Measurements from ENCODE around the gene REV1.

REV1 gene

GRCh38 chr2:99448556-99448955, 41.3 kb downstream of the REV1 start:
- DNase-seq (ENCODE audit: low read depth): no peak

GRCh38 chr2:99445065-99445464, 44.8 kb downstream of the REV1 start:
- no peak for DNase-seq (ENCODE audit: low read depth)

DNA sequence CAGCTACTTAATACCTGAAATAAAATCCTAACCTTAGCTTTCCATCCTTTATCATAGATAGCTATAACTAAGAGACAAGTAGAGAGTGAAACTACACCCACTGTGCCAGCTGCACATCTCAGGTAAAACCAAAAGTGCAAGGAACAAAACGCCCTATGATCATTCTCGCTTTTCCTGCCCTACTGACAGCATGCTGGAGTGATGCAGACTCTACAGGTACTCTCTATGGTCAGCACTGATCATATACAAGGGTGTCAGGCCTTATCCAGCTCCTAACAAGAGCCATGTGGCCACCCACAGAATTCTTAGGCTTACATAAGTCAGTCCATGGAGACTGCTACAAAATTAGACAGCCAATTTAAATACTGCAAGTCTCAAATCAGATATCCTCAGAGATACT, 45.6 kb downstream of the REV1 start:
- no peak for DNase-seq (ENCODE audit: low read depth)

GRCh38 chr2:99442837-99443236, 47.0 kb downstream of the REV1 start:
- DNase-seq (ENCODE audit: low read depth): no peak

DNA sequence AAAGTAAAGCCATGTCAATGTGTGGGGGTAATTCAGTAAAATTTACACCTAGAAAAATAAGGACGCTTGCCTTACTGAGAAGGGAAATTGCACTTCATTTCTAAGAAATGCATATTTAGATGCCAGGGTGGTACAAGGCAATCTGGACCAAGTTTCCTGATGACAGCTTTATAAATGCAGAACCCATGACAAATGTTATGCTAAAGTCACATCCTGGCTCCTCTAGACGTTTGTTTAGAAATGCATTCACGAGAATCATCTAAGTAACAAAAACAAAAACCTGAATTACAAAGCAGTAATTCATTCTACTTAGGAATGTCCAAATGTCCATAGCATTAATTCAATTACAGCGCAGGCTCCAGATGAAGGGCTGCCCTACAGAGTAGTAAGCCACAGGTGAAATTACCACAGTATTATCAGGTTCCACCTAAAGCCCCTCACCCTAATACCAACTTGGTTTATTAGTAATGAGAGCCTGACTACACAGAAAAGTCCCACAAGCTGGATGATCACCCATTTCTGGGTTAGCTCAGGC, 49.8 kb downstream of the REV1 start:
- no peak for DNase-seq (ENCODE audit: low read depth)

DNA sequence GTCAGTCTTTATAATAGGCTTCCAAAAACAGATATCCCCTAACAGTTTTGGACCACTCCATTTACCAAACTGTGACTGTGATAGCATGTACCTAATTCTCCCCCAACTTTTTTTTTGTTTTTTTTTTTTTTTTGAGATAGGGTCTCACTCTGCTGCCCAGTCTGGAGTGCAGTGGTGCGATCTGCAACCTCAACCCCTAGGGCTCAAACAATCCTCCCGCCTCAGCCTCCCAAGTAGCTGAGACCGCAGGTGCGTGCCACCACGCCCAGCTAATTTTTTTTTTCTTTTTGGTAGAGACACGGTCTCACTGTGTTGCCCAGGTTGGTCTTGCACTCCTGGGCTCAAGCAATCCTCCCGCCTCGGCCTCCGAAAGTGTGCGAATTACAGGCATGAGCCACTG, 52.9 kb downstream of the REV1 start:
- no peak for DNase-seq (ENCODE audit: low read depth)

GRCh38 chr2:99433340-99433739, 56.5 kb downstream of the REV1 start:
- no peak for DNase-seq (ENCODE audit: low read depth)

DNA sequence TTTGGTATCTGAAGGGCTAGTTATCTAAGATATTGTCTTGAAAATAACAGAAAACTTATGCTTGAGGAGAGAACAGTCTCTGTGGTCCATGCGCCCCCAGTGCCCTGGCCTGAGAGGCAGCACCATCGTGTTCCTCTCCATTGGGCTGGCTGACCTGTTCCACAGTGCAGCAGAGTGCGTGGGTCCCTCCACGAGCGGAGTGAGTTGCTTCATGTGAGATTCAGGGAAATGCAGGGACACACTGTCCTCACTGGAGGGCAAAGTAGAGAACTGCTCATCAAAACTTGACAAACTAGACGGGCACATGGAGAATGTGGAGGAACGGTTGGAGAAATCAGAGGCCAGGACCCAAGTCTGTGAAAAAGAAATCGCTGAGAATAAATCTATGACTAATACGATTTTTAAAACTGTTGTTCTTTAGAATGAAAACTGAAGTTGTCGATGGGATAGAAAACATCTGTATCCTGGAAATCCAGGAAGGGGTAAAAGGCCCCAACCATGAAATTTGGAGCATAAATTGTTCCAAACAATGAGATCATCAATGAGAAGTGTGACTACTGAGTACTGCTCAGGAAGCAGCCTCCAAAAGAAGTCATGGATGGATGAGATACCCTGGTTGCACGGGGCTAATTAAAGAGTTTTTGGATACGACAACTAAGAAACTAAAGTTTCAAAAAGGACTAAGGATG, 58.1 kb downstream of the REV1 start:
- no peak for DNase-seq (ENCODE audit: low read depth)

DNA sequence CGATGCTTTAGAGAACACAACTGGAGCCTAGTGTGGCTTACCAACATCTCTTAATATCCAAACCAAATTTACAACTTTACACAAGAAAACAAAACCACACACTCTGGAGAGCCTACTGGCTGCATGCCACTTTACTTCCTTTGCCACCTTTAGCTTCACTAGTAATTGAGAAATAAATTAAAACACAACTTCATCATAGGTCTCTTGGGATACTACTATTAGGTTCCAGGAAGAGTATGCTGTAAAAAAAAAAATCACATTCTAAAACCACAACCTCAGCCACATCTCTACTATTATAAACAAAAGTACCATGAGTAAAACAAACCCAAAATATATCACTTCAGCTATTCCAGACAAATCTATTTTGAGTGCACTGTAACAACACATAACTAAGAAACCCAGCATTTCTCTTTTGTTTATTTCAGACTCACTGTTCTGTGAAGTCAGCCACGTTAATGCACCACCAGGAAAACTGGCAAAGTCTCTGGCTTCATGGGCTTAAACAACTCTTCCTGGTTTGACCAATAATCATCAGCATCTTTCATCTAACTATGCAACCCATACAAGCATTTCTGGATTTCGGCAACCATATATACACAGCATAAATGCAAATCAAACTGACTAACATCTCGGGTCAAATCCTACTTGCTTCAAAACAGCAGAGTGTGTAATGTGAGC, 59.1 kb downstream of the REV1 start:
- DNase-seq (ENCODE audit: low read depth): no peak

GRCh38 chr2:99425022-99425421, 64.8 kb downstream of the REV1 start:
- DNase-seq (ENCODE audit: low read depth): no peak

DNA sequence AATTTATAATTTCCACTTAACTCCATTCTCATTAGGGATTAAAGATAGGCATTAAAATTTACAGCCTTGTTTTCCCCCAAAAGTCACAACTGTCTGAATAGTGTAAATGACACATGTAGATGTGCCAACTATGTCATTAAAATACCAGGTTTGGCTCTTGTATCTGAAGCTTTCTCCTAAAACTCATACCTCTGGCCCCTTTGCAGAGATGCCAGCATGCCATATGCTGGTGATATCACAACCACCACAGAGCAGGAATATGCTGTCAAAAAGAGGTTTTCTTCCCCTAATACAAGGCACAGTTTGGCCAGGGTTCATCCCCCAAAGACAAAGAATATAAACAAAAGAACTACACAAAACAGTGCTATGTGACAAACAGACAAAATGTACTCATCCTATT, 65.4 kb downstream of the REV1 start:
- DNase-seq (ENCODE audit: low read depth): no peak

DNA sequence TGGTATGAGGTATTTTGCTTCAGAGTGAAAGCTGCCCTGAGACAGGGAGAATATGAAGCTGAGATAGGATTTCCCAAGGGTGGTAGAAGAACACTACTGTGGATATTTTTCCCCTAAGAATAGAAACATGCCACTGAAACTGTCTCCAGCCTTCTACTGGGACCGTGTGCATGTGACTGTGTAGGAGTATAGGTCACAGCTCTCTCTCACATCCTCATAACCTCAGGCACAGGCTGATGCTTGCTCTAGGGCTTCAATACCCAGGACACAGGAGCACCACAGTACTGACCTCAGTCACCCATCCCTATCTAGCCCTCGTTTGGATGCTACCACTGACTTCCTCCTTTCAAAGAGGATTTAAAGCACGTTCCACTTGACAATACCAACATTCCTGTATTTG, 67.2 kb downstream of the REV1 start:
- no peak for DNase-seq (ENCODE audit: low read depth)

GRCh38 chr2:99421469-99421868, 68.3 kb downstream of the REV1 start:
- DNase-seq (ENCODE audit: low read depth): no peak

DNA sequence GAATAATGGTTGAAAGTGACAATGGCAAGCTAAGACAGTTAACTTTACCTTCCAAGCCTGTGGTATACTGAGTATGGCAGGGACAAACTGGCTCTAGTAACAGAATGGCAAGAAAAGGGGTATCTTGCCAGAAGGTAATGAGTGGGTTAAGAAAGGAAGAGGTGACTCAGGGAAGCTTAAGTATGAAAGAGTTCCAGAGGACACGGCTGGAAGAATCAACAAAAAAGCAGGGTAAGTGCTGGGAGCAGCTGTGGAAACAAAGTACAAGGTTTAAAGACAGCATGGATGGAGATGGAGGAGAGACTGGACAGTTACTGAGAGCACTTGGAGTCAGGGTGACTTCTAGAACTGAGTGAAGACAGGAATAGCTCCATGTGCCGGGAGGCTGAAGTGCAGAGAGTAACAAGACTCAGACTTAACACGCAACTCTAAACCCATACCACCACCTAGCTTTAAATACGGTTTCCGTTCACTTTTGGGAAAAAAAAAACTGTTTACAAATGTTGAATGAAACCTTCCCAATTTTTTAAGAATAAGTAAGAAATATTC, 69.0 kb downstream of the REV1 start:
- DNase-seq (ENCODE audit: low read depth): no peak

DNA sequence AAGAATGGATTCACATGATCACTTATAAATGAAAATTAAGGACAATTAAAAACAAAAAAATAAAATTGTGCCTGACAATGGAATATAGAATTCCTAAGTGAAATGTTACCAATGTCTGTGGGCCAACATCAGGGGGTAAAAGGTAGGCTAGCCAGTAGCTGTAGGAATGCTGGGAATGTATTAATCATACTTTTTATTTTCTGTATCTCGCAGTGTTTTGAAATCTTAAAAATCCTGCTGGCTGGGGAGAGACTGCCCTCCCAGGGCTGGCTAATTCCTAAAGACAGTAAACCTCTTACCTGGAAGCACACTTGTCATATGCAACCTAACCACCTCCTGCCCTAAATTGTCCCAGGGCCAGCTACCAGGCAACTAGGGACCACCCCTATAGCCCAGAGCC, 69.8 kb downstream of the REV1 start:
- DNase-seq (ENCODE audit: low read depth): no peak

DNA sequence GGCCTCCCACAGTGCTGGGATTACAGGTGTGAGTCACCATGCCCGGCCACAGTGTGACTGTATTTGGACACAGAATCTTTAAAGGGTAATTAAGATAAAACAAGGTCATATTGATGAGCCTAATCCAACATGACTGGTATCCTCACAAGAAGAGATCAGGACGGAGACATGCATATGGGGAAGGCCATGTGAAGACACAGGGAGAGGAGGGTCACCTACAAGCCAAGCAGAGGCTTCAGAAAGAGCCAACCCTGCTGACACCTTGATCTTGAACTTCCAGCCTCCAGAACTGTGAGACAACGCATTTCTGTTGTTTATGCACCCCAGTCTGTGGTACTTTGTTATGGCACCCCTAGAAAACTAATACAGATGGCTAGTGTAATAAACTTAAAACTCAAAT, 72.4 kb downstream of the REV1 start:
- no peak for DNase-seq (ENCODE audit: low read depth)

DNA sequence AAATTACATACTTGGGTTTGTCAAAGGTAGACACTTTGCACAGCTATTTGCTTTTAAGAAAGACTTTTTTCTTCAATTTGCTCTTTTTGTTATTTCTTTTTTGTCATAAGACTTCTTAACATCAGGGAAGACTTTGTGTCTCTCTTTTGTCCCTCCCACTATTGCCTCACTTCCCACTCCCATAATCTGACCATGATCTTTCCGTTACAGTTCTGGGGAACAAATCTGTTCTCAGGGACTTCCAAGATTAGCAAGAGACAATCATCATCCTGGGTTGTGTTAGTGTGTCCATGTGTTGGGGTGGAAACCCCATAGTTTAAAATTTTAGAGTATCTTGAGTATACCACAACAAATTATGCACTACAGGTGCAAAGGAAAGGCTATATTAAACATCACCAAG, 75.3 kb downstream of the REV1 start:
- no peak for DNase-seq (ENCODE audit: low read depth)

DNA sequence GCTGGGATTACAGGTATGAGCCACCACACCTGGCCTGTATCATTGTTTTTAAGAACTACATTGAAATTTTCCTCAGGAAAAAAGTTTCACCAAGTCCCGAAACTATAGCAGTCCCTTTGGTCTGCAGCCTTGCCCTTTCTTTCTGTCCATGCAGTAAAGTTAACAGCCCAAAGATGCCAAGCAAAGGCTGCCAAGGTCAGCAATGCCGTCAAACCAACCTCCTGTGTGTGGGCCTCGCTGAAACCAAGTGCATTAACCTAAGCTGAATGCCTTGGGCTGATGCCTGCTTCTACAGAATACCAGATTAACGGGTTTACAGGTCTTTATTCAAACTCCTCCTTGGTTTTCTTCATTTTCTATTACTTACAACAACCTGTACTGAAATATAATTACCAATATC, 79.5 kb downstream of the REV1 start:
- DNase-seq (ENCODE audit: low read depth): no peak

GRCh38 chr2:99406137-99406536, 83.7 kb downstream of the REV1 start:
- no peak for DNase-seq (ENCODE audit: low read depth)

GRCh38 chr2:99404797-99405669, 84.8 kb downstream of the REV1 start:
- DNase-seq (ENCODE audit: low read depth): no peak

- DNase-seq (ENCODE audit: low read depth): no peak
These were observed 85.6 kb downstream of the REV1 start for GRCh38 chr2:99404039-99404796.

GRCh38 chr2:99403524-99403923, 86.3 kb downstream of the REV1 start:
- DNase-seq (ENCODE audit: low read depth): no peak

Data from activated T-helper 9 cell treated with anti-CD3 and anti-CD28 coated beads, Interleukin-2, amount 50 U/mL, for 16 hours (primary cell).